Motor neuron (in vitro differentiated cells): ENCODE measurements around the gene SRSF1. TPM values are rescaled to one million over a fixed set of nuclear protein-coding genes. Genes with fewer than 3 reads are reported as not detected.
"Not testable (repeated sequence)": the region's sequence is repeated elsewhere in the genome, so short reads cannot be mapped to it uniquely, and the experiment has no call there.

Experiments used
- ATAC-seq, 8 experiments: fragments of 200-7000 bp; cut with Tn5 transposase; replicated peaks in 6 of 8; 2 replicates each; pipeline ENCODE4 v1.8.0; 2021; ENCODE audit warnings: mild to moderate bottlenecking in 8 of 8, moderate library complexity in 8 of 8
- H3K27ac ChIP-seq, 2 donors: fragments of 250-450 bp; sonication (Bioruptor Pico); 2 replicates each; pipeline ENCODE4 v1.9.0; 2021; ENCODE audit warnings: antibody characterized with exemption in 2 of 2, mild to moderate bottlenecking in 2 of 2, moderate library complexity in 1 of 2
- H3K4me1 ChIP-seq, 2 donors: fragments of 250-450 bp; sonication (Bioruptor Pico); replicated peaks in 1 of 2; 2 replicates each; pipeline ENCODE4 v1.6.1; 2021; ENCODE audit warnings: antibody characterized with exemption in 2 of 2, mild to moderate bottlenecking in 2 of 2, moderate library complexity in 1 of 2
- H3K4me3 ChIP-seq, 5 donors: fragments of 250-450 bp; sonication (Bioruptor Pico); 2 replicates each; pipeline ENCODE4 v1.9.0; 2021; ENCODE audit warnings: antibody characterized with exemption in 5 of 5, mild to moderate bottlenecking in 5 of 5, moderate library complexity in 4 of 5
- WGBS, 10 experiments: fragments of 450-650 bp; shearing (Covaris generic); methylation state at CpG; one replicate each; pipeline ENCODE4 v1.0.0; 2022; 5-methylcytosine and 5-hydroxymethylcytosine counted together
- in situ Hi-C, 9 experiments: fragments of 400-800 bp; cut with MboI; loops; one replicate each; pipeline ENCODE4 v1.15.0; 2021; ENCODE audit warnings: low sequenced_read_pairs in 9 of 9, low pct_unique_long_range_greater_than_20kb in 2 of 9; ENCODE audit not compliant: unreplicated experiment in 9 of 9
- total RNA-seq, 8 experiments: library from RNA; unstranded; fragments of 300-600 nt; gene quantifications; 2 replicates each; pipeline versions ENCODE4 v1.2.3 to v1.2.4, GENCODE V29; 2022

SRSF1 gene
- 100 to 1,000 TPM; 118 to 433 (median 192) TPM for total RNA-seq

- Histone ChIP-seq H3K27ac (peak within 1 kb of the TSS; percentile 99 to 100), H3K4me3 (peak within 1 kb of the TSS; percentile 58 to 97 (median 82)), H3K4me1 (peaks cover 24 to 27% of the 10 kb centered on the region in 2 donors)
- 0 to 1% (median 0%) methylated on average over 2 to 34 of the region's 86 CpGs; no CpG with 5 or more reads in 3 of the 10 experiments for WGBS, 10 experiments
- ATAC-seq, result peak; percentile 78 to 91 (median 88)
- in situ Hi-C loops, result loop anchor here in 4 of 9 experiments (10.0 to 25.0 kb wide), 2 partner anchors 88 to 105 kb away; no protein-coding TSS in a partner anchor
Measured at GRCh38 chr17:58006924-58007780, at the start of gene SRSF1. Gene SRSF1 (minus strand): TSS chr17:58007246. CDS start chr17:58007137, 109 bp downstream.

GRCh38 chr17:58056476-58056875 lies 49.4 kb upstream of the SRSF1 start:
- H3K27ac ChIP-seq, result no peak overlapping the region
- peaks cover 12 to 18% of the 10 kb centered on the region in 2 donors for H3K4me1 ChIP-seq
- ATAC-seq, result no peak
- in situ Hi-C loops, result no loop called here
- H3K4me3 ChIP-seq, result no peak overlapping the region

DNA sequence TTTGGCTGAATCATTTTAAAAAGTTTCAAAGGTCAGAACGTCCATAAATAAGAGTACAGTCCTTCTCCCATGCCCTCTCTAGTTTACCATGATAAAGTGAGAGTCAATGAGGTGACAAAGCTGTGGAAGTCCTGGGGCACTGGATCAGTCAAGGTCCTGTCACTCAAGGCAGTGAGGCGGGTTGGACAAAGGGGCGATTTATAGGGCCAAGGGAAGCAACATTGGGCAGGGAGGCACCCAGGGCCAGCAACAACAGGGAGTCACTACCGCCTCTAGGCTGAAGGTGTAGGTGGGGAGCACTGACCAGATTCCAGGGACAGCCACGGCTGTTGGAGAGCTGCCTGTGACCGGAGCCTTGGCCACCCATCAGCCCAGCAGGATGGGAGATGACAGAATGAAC lies 47.6 kb upstream of the SRSF1 start:
- no peak overlapping the region for H3K27ac ChIP-seq
- in situ Hi-C loops, result no loop called here
- no peak for ATAC-seq
- no peak overlapping the region for H3K4me3 ChIP-seq
- 0 to 90% (median 71%) methylated on average over 1 to 5 of the region's 6 CpGs; no CpG with 5 or more reads in 3 of the 10 experiments for WGBS, 10 experiments
- peaks cover 12 to 18% of the 10 kb centered on the region in 2 donors for H3K4me1 ChIP-seq

DNA sequence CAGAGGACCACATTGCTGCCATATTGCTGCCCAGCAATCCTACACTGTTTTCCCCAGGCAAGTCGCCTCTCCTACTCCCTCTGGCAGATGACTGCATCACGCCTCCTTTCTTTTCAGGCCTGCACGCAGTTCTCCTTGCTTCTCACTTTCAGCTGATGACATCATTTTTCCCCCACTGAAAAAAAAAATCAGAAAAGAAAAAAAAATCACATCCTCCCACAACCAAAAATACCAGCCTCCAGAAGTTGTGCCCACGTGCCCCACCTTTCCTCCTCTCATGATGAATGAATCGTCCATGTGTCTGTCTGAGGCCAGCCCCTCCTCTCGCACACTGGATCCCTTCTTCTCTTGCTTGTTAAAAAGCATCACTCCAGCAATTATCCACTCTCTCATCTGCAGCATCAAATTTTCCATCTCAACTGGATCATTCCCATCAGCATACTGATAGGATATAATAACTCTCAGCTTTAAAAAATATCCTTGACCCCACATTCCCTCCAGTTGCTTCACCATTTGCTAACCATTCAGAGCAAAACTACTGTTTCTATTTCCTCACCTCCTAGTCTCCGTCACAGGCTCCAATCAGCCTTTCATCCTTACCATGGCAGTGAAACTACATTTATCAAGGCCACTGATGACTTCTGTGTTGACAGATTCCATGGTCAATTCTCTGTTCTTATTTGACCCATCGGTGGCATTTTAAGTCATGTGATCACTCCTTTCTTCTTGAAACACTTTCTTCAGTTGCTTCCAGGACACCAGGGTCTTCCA lies 46.1 kb upstream of the SRSF1 start:
- H3K4me1 ChIP-seq, result peaks cover 12 to 18% of the 10 kb centered on the region in 2 donors
- in situ Hi-C loops, result no loop called here
- 12 to 84% (median 66%) methylated on average over 2 to 7 of the region's 8 CpGs for WGBS, 10 experiments
- H3K4me3 ChIP-seq, result no peak overlapping the region
- H3K27ac ChIP-seq, result peak overlapping the region in 1 of 2 donors; percentile 68
- peak in 6 of 8 experiments; percentile 17 to 98 (median 96) for ATAC-seq

GRCh38 chr17:58052407-58052806 lies 45.4 kb upstream of the SRSF1 start:
- 80 to 83% methylated on average over 1 of the region's 1 CpG; no CpG with 5 or more reads in 8 of the 10 experiments for WGBS, 10 experiments
- Histone ChIP-seq H3K4me1 (peaks cover 12 to 18% of the 10 kb centered on the region in 2 donors), H3K27ac (peak overlapping the region in 1 of 2 donors; percentile 68), H3K4me3 (no peak overlapping the region)
- in situ Hi-C loops, result no loop called here
- peak in 5 of 8 experiments; percentile 24 to 75 (median 53) for ATAC-seq

- no peak for ATAC-seq
- no peak overlapping the region for H3K4me3 ChIP-seq
- no peak overlapping the region for H3K27ac ChIP-seq
- peaks cover 12% of the 10 kb centered on the region in 2 donors for H3K4me1 ChIP-seq
- WGBS, 10 experiments, result 38 to 100% (median 91%) methylated on average over 1 of the region's 1 CpG; no CpG with 5 or more reads in 3 of the 10 experiments
- in situ Hi-C loops, result no loop called here
Measured at GRCh38 chr17:58051468-58051867, 44.4 kb upstream of the SRSF1 start.

DNA sequence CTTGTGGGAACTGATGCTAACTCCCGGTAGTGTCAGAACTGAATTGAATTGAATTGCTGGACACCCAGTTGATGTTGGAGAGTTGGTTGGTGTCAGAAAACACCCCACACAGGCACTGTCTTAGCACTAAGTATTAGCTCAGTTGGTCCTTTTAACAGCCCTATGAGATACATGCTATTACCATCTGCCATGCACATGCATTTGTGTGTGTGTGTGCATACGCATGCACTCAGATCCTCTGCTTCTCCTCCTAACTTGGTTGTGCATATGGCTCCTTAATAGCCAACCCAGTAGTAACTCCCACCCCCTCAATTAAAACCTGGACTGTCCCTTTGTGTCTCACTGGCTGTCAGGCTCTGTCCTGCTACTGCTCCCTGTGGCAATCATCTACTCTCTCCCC lies 43.9 kb upstream of the SRSF1 start:
- Histone ChIP-seq H3K27ac (no peak overlapping the region), H3K4me3 (no peak overlapping the region), H3K4me1 (peaks cover 12% of the 10 kb centered on the region in 2 donors)
- in situ Hi-C loops, result no loop called here
- 80 to 92% (median 80%) methylated on average over 1 to 2 of the region's 2 CpGs; no CpG with 5 or more reads in 5 of the 10 experiments for WGBS, 10 experiments
- peak in 3 of 8 experiments; percentile 56 to 77 (median 68) for ATAC-seq

DNA sequence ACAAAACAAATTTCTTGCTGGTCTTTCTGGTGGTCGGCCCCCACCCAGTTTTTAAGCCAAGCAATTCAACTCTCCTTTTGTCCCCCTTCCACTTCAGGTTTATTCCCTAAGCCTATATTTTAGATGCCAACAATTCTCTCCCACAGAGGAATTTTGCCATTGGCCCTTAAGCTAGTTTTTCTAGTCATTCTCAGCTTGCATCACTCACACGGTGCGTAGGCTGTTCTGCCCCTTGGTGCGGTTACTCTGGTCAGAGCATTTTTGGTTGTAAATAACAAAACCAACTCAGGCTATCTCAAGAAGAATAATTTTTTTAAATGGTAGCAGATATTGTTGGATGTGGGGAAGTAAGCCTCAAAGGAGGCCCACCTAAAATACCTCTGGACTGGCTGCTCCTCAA lies 42.5 kb upstream of the SRSF1 start:
- Histone ChIP-seq H3K27ac (no peak overlapping the region), H3K4me3 (no peak overlapping the region), H3K4me1 (peaks cover 12% of the 10 kb centered on the region in 2 donors)
- in situ Hi-C loops, result no loop called here
- no peak for ATAC-seq
- WGBS, 10 experiments, result 32 to 100% (median 95%) methylated on average over 1 to 4 of the region's 4 CpGs

- WGBS, 10 experiments, result 0 to 100% (median 52%) methylated on average over 1 to 4 of the region's 4 CpGs; no CpG with 5 or more reads in 2 of the 10 experiments
- in situ Hi-C loops, result no loop called here
- Histone ChIP-seq H3K4me3 (no peak overlapping the region), H3K4me1 (peaks cover 4 to 5% of the 10 kb centered on the region in 2 donors), H3K27ac (no peak overlapping the region)
- ATAC-seq, result peak in 1 of 8 experiments; percentile 39
Measured at GRCh38 chr17:58047376-58048150, 40.5 kb upstream of the SRSF1 start.

GRCh38 chr17:58046239-58047094 lies 39.4 kb upstream of the SRSF1 start:
- Histone ChIP-seq H3K4me1 (no peaks in the 10 kb centered on the region), H3K4me3 (no peak overlapping the region), H3K27ac (no peak overlapping the region)
- peak in 2 of 8 experiments; percentile 61 to 64 for ATAC-seq
- WGBS, 10 experiments, result 10 to 80% (median 50%) methylated on average over 2 to 16 of the region's 18 CpGs; no CpG with 5 or more reads in 1 of the 10 experiments
- in situ Hi-C loops, result no loop called here

DNA sequence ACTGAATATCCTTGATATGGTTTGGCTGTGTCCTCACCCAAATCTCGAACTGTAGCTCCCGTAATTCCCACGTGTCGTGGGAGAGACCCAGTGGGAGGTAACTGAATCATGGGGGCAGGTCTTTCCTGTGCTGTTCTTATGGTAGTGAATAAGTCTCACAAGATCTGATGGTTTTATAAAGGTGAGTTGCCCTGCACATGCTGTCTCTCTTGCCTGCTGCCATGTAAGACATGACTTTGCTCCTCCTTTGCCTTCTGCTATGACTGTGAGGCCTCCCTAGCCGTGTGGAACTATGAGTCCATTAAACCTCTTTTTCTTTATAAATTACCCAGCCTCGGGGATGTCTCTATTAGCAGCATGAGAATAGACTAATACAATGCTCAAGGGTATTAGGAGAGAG lies 37.2 kb upstream of the SRSF1 start:
- in situ Hi-C loops, H3K27ac ChIP-seq, ATAC-seq, H3K4me3 ChIP-seq, H3K4me1 ChIP-seq: not testable (repeated sequence)
- WGBS, 10 experiments, result 8 to 89% (median 74%) methylated on average over 1 to 6 of the region's 6 CpGs; no CpG with 5 or more reads in 6 of the 10 experiments
